ENCODE results near the gene ABHD5. TPM values are rescaled to one million over a fixed set of nuclear protein-coding genes. Genes with fewer than 3 reads are reported as not detected.
"Not testable (repeated sequence)": the region's sequence is repeated elsewhere in the genome, so short reads cannot be mapped to it uniquely, and the experiment has no call there.

The ABHD5 gene
- total and polyA plus RNA-seq, 10 of the 15 experiments (the other 5 are each of a cell fraction or from before 2014, with no cell fraction given), result 5.5 to 24.4 (median 9.5) TPM

- in situ Hi-C loops (cut with MboI); H3K4me2 ChIP-seq (ENCODE audit: control insufficient read depth, insufficient read depth); RAD21 ChIA-PET (ENCODE audit: unreplicated experiment); H3K79me2 ChIP-seq (ENCODE audit: control insufficient read depth, insufficient read depth, low read length); CTCF ChIA-PET; H3K4me1 ChIP-seq (ENCODE audit: control insufficient read depth, insufficient read depth, low read length); BruUV-seq (replicated peaks); H3K27ac ChIP-seq (ENCODE audit: control insufficient read depth, insufficient read depth); H2AFZ ChIP-seq (ENCODE audit: control insufficient read depth, low read depth, low read length); DNase-seq (ENCODE audit: low read depth, low spot score); H3K27me3 ChIP-seq (replicated peaks in 1 of 2; ENCODE audit: control insufficient read depth in 2 of 2, insufficient read depth in 2 of 2, low read length in 1 of 2); H3K9ac ChIP-seq (ENCODE audit: control insufficient read depth, insufficient read depth, low read length); SMC1A ChIA-PET (ENCODE audit: uncharacterized antibody, unreplicated experiment); intact Hi-C loops (cut with micrococcal nuclease; ENCODE audit: unreplicated experiment); ATAC-seq; H4K20me1 ChIP-seq (ENCODE audit: control insufficient read depth, insufficient read depth); FAIRE-seq; H3K36me3 ChIP-seq (ENCODE audit: control insufficient read depth in 2 of 2, insufficient read depth in 2 of 2, low read length in 1 of 2); H3K9me3 ChIP-seq (replicated peaks; ENCODE audit: control insufficient read depth, insufficient read depth, low read length); H3K4me3 ChIP-seq; POLR2A ChIA-PET: not testable (repeated sequence)
- WGBS (ENCODE audit: insufficient coverage, insufficient replicate concordance, low lambda C conversion rate, missing lambda C conversion rate), result 67% methylated on average over 3 of the region's 3 CpGs
Measured at GRCh38 chr3:43665011-43665410, 25.7 kb upstream of the ABHD5 start.

GRCh38 chr3:43670635-43671522, 19.9 kb upstream of the ABHD5 start:
- ATAC-seq (no peak), DNase-seq (ENCODE audit: low read depth, low spot score) (no peak), FAIRE-seq (no peak)
- intact Hi-C loops (cut with micrococcal nuclease; ENCODE audit: unreplicated experiment) (no loop called here), in situ Hi-C loops (cut with MboI) (no loop called here)
- CTCF ChIA-PET, result no interaction called here
- Histone ChIP-seq H3K9ac (ENCODE audit: control insufficient read depth, insufficient read depth, low read length) (no peak overlapping the region), H3K4me1 (ENCODE audit: control insufficient read depth, insufficient read depth, low read length) (no peaks in the 10 kb centered on the region), H3K27ac (ENCODE audit: control insufficient read depth, insufficient read depth) (no peak overlapping the region), H3K9me3 (replicated peaks; ENCODE audit: control insufficient read depth, insufficient read depth, low read length) (no peaks in the 10 kb centered on the region), H3K4me3 (no peak overlapping the region), H3K36me3 (ENCODE audit: control insufficient read depth in 2 of 2, insufficient read depth in 2 of 2, low read length in 1 of 2) (no peaks in the 10 kb centered on the region), H3K4me2 (ENCODE audit: control insufficient read depth, insufficient read depth) (no peak overlapping the region), H3K79me2 (ENCODE audit: control insufficient read depth, insufficient read depth, low read length) (no peaks in the 10 kb centered on the region), H4K20me1 (ENCODE audit: control insufficient read depth, insufficient read depth) (no peaks in the 10 kb centered on the region), H3K27me3 (replicated peaks in 1 of 2; ENCODE audit: control insufficient read depth in 2 of 2, insufficient read depth in 2 of 2, low read length in 1 of 2) (no peaks in the 10 kb centered on the region), H2AFZ (ENCODE audit: control insufficient read depth, low read depth, low read length) (no peak overlapping the region)
- BruUV-seq (replicated peaks), result no TSS peak
- TF ChIP-seq MTA2 (IDR thresholded peaks at IDR 0.05; ENCODE audit: low read depth), result no peak
- no peak for TF ChIP-seq SMC3 (IDR thresholded peaks at IDR 0.05; ENCODE audit: borderline replicate concordance, low read length)
- TF ChIP-seq HDGF (IDR thresholded peaks at IDR 0.05), result no peak
- no peak for TF ChIP-seq POLR2AphosphoS2 (IDR thresholded peaks at IDR 0.05; ENCODE audit: low read depth, low read length)
- TF ChIP-seq KAT2A (conservative IDR thresholded peaks at IDR 0.05; ENCODE audit: control insufficient read depth, low read depth, low read length), result no peak
- TF ChIP-seq PRDM15 (CRISPR knock-in tag; IDR thresholded peaks at IDR 0.05), result no peak
- no peak for TF ChIP-seq NR2F1 (conservative IDR thresholded peaks at IDR 0.05)
- TF ChIP-seq RAD21 (IDR thresholded peaks at IDR 0.05; ENCODE audit: insufficient read depth, low read depth, low read length), result no peak
- no peak for TF ChIP-seq TCF3 (IDR thresholded peaks at IDR 0.05; ENCODE audit: borderline replicate concordance, insufficient read depth, low read depth, low read length)
- TF ChIP-seq MEF2B (IDR thresholded peaks at IDR 0.05; ENCODE audit: partially characterized antibody, poor library complexity, severe bottlenecking), result no peak
- TF ChIP-seq PAX5 (IDR thresholded peaks at IDR 0.05; ENCODE audit: borderline replicate concordance, low read depth, low read length), result no peak
- TF ChIP-seq SUPT20H (IDR thresholded peaks at IDR 0.05; ENCODE audit: borderline replicate concordance, control insufficient read depth, low read depth, low read length), result no peak
- no peak for TF ChIP-seq CBX5 (IDR thresholded peaks at IDR 0.05; ENCODE audit: low read depth)
- TF ChIP-seq RBBP5 (conservative IDR thresholded peaks at IDR 0.05), result no peak
- RAD21 ChIA-PET (ENCODE audit: unreplicated experiment), result no interaction called here
- 73% methylated on average over 5 of the region's 5 CpGs for WGBS (ENCODE audit: insufficient coverage, insufficient replicate concordance, low lambda C conversion rate, missing lambda C conversion rate)
- SMC1A ChIA-PET (ENCODE audit: uncharacterized antibody, unreplicated experiment), result no interaction called here
- POLR2A ChIA-PET, result no interaction called here

All from GM12878 (cell line).